Keratinocyte (primary cell): Measurements from ENCODE around the gene SEBOX.

Source experiments
- EZH2 ChIP-seq: IDR thresholded peaks from one replicate; pipeline ENCODE4 v1.6.1; 2012; ENCODE audit warnings: inconsistent platforms, mild to moderate bottlenecking, low read length, moderate library complexity
- TF ChIP-seq, protein P1 (sequence below), 3 experiments: IDR thresholded peaks in 1 of 3; conservative IDR thresholded peaks in 1 of 3; optimal IDR thresholded peaks in 1 of 3; 2 replicates in 2 of 3; 3 replicates in 1 of 3; pipeline versions ENCODE3 to v1.5.1; 2011; ENCODE audit warnings: low read length in 3 of 3, mild to moderate bottlenecking in 3 of 3, moderate library complexity in 2 of 3, control low read depth in 1 of 3, inconsistent platforms in 1 of 3; ENCODE audit not compliant: insufficient read depth in 2 of 3; ENCODE audit errors: extremely low read depth in 1 of 3

DNA sequence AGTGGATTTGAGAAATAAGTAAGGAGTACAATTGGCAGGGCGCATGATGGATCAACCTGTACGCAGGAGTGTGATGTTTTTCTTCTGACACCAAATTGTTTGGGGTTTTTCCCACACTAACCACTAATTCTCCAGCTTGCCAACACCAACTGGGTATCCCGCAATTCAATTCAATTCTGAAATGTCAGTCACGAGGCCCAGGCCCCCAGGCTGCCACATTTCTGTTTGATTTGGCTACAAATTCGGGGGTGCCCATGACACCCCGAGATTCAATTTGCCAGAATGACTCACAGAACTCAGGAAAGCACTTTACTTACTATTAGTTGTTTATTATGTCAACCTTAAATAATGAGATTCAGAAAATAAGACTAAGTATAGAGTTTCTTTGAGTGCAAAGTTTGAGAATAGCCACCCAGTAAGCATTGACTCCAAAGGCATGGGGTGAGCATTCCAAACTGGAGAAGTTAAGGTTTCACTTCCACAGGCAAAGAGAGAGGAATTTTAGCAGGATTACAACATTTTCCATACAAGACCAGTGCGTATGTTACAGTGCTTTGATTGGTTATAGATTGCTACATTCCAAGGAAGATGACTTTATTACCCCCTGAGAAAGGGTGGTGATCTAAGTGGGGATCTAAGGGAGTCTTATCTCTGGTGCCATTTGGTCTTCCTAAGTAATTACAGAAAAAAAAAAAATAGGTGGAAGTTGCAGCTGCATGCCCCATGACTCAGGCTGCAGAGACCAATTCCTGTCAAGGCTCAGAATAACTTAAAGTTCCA is 29.5 kb upstream of the SEBOX start:
- TF ChIP-seq, protein P1, sequence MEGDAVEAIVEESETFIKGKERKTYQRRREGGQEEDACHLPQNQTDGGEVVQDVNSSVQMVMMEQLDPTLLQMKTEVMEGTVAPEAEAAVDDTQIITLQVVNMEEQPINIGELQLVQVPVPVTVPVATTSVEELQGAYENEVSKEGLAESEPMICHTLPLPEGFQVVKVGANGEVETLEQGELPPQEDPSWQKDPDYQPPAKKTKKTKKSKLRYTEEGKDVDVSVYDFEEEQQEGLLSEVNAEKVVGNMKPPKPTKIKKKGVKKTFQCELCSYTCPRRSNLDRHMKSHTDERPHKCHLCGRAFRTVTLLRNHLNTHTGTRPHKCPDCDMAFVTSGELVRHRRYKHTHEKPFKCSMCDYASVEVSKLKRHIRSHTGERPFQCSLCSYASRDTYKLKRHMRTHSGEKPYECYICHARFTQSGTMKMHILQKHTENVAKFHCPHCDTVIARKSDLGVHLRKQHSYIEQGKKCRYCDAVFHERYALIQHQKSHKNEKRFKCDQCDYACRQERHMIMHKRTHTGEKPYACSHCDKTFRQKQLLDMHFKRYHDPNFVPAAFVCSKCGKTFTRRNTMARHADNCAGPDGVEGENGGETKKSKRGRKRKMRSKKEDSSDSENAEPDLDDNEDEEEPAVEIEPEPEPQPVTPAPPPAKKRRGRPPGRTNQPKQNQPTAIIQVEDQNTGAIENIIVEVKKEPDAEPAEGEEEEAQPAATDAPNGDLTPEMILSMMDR (optimal IDR thresholded peaks at IDR 0.05 in 1 of 3, IDR thresholded peaks at IDR 0.05 in 1 of 3, conservative IDR thresholded peaks at IDR 0.05 in 1 of 3; ENCODE audit: extremely low read depth in 1 of 3, insufficient read depth in 2 of 3, low read length in 3 of 3) = no peak
- TF ChIP-seq EZH2 = no peak
